ENCODE measurements around the gene DNAJB6.

The DNAJB6 gene

GRCh38 chr7:157431951-157432540 is 95.2 kb downstream of the DNAJB6 start:
- Histone ChIP-seq H3K4me1 (ENCODE audit: insufficient read depth, low read length) (peaks cover 15% of the 10 kb centered on the region), H3K4me3 (ENCODE audit: low read depth in 1 of 2, low read length in 2 of 2) (no peak overlapping the region), H3K27ac (ENCODE audit: low read length) (no peak overlapping the region), H2AFZ (ENCODE audit: low read depth, low read length) (peak overlapping the region; percentile 7; the same call in 1 of the 2 replicates), H3K9me3 (ENCODE audit: insufficient read depth, low read length, severe bottlenecking) (no peaks in the 10 kb centered on the region), H3K9ac (ENCODE audit: low read depth, low read length) (no peak overlapping the region), H3K27me3 (ENCODE audit: insufficient read depth, low read length, poor library complexity) (no peaks in the 10 kb centered on the region), H3K4me2 (ENCODE audit: insufficient read depth, low read length) (peak overlapping the region; percentile 71), H4K20me1 (ENCODE audit: insufficient read depth, low read length) (no peaks in the 10 kb centered on the region), H3K79me2 (ENCODE audit: insufficient read depth, low read length) (no peaks in the 10 kb centered on the region), H3K36me3 (ENCODE audit: insufficient read depth, low read length) (no peaks in the 10 kb centered on the region)
- no peak for TF ChIP-seq CTCF (IDR thresholded peaks at IDR 0.05; ENCODE audit: borderline replicate concordance, extremely low read depth, low read length, poor library complexity, severe bottlenecking)
- no peak for TF ChIP-seq EZH2 (IDR thresholded peaks at IDR 0.05; ENCODE audit: borderline replicate concordance, low read depth, low read length, severe bottlenecking)
- DNase-seq = no peak
- peak; percentile 7; the same call in 1 of the 3 replicates for ATAC-seq (ENCODE audit: insufficient read depth, low read depth)

- DNase-seq (peak; percentile 78), ATAC-seq (ENCODE audit: insufficient read depth, low read depth) (peak; percentile 86)
- H3K36me3 ChIP-seq (ENCODE audit: insufficient read depth, low read length) = no peaks in the 10 kb centered on the region
- TF ChIP-seq CTCF (IDR thresholded peaks at IDR 0.05; ENCODE audit: borderline replicate concordance, extremely low read depth, low read length, poor library complexity, severe bottlenecking) = no peak
- no peak for TF ChIP-seq EZH2 (IDR thresholded peaks at IDR 0.05; ENCODE audit: borderline replicate concordance, low read depth, low read length, severe bottlenecking)
- H3K4me2 ChIP-seq (ENCODE audit: insufficient read depth, low read length) = peak overlapping the region; percentile 71
- peak overlapping the region; percentile 7; the same call in 1 of the 2 replicates for H2AFZ ChIP-seq (ENCODE audit: low read depth, low read length)
- H4K20me1 ChIP-seq (ENCODE audit: insufficient read depth, low read length) = no peaks in the 10 kb centered on the region
- H3K27me3 ChIP-seq (ENCODE audit: insufficient read depth, low read length, poor library complexity) = no peaks in the 10 kb centered on the region
- H3K9me3 ChIP-seq (ENCODE audit: insufficient read depth, low read length, severe bottlenecking) = no peaks in the 10 kb centered on the region
- no peak overlapping the region for H3K27ac ChIP-seq (ENCODE audit: low read length)
- 0 out of 2 replicates have a peak overlapping the region, but pooled peaks have one; percentile 17 for H3K9ac ChIP-seq (ENCODE audit: low read depth, low read length)
- no peaks in the 10 kb centered on the region for H3K79me2 ChIP-seq (ENCODE audit: insufficient read depth, low read length)
- H3K4me3 ChIP-seq (ENCODE audit: low read depth in 1 of 2, low read length in 2 of 2) = peak overlapping the region in 1 of 2 experiments; percentile 48; a peak in 2 of 4 replicates
- H3K4me1 ChIP-seq (ENCODE audit: insufficient read depth, low read length) = peaks cover 15% of the 10 kb centered on the region
Measured at GRCh38 chr7:157432541-157432956, 95.7 kb downstream of the DNAJB6 start.

GRCh38 chr7:157432957-157433576 is 96.3 kb downstream of the DNAJB6 start:
- Histone ChIP-seq H3K4me3 (ENCODE audit: low read depth in 1 of 2, low read length in 2 of 2) (peak overlapping the region in 1 of 2 experiments; percentile 48; a peak in 2 of 4 replicates), H3K27me3 (ENCODE audit: insufficient read depth, low read length, poor library complexity) (no peaks in the 10 kb centered on the region), H3K9me3 (ENCODE audit: insufficient read depth, low read length, severe bottlenecking) (no peaks in the 10 kb centered on the region), H3K9ac (ENCODE audit: low read depth, low read length) (0 out of 2 replicates have a peak overlapping the region, but pooled peaks have one; percentile 17), H3K36me3 (ENCODE audit: insufficient read depth, low read length) (no peaks in the 10 kb centered on the region), H3K27ac (ENCODE audit: low read length) (no peak overlapping the region), H3K4me1 (ENCODE audit: insufficient read depth, low read length) (peaks cover 15% of the 10 kb centered on the region), H3K4me2 (ENCODE audit: insufficient read depth, low read length) (peak overlapping the region; percentile 71), H4K20me1 (ENCODE audit: insufficient read depth, low read length) (no peaks in the 10 kb centered on the region), H3K79me2 (ENCODE audit: insufficient read depth, low read length) (no peaks in the 10 kb centered on the region), H2AFZ (ENCODE audit: low read depth, low read length) (no peak overlapping the region; the same call in 1 of the 2 replicates)
- TF ChIP-seq CTCF (IDR thresholded peaks at IDR 0.05; ENCODE audit: borderline replicate concordance, extremely low read depth, low read length, poor library complexity, severe bottlenecking) = peak; percentile 92
- no peak for TF ChIP-seq EZH2 (IDR thresholded peaks at IDR 0.05; ENCODE audit: borderline replicate concordance, low read depth, low read length, severe bottlenecking)
- peak; percentile 70 for DNase-seq
- peak; percentile 74 for ATAC-seq (ENCODE audit: insufficient read depth, low read depth)
